ENCODE results near the gene ATRIP. TPM values are rescaled to one million over a fixed set of nuclear protein-coding genes. Genes with fewer than 3 reads are reported as not detected.

ATRIP gene
- polyA plus RNA-seq, 1 donor (not counting 4 experiments of a cell fraction or from before 2014, with no cell fraction given): 9.7 TPM

DNA sequence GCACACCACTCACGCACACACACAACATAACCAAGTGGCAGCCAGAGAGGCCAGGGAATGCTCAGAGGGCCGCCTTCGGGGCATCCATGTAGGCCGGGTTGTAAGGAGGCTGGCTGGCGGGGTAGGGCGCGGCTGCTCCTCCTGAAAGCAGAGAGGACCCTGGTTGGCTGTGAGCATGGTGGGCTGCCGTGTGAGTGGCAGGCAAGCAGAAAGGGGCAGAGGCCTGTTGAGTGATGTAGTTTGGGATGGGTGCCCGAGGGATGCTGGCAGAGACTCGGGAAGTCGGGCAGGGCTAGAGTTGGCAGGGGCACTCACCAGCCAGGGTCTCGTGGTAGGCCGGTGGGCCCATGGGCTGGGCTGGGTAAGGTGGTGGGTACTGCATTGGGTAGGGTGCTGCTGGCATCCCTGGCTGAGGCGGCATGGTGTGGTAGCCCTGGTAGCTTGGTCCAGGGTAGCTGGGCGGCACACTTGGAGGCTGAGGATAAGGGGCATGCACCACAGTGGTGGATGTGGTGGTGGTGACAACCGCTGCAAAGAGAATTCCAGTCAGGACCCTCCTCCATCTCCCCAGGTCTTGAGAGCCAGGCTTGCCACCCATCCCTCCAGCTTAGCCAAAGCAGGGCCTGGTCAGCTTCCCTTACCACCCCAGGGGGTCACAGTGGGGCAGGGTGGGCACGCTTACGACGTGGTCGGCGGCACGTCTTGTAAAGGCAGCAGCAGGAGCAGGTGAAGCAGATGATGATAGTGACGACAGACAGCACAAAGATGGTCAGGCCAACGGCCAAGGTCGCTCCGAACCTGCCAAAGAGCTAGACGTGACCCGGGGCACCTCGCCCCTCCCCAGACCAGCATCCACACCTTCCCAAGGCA is 22.7 kb downstream of the ATRIP start:
- Histone ChIP-seq H3K4me2 (ENCODE audit: control insufficient read depth, extremely low read depth, insufficient read depth, low read depth, low read length) (no peak overlapping the region), H3K36me3 (ENCODE audit: control insufficient read depth in 2 of 2, extremely low read depth in 1 of 2, insufficient read depth in 2 of 2, low read length in 2 of 2) (peaks cover 8 to 27% of the 10 kb centered on the region in 2 experiments), H3K9me1 (ENCODE audit: control insufficient read depth, extremely low read depth, insufficient read depth, low read length) (no peaks in the 10 kb centered on the region), H3K27ac (ENCODE audit: control insufficient read depth, insufficient read depth, low read length) (no peak overlapping the region), H3K4me1 (ENCODE audit: control insufficient read depth, extremely low read depth, insufficient read depth, low read length) (peaks cover 44% of the 10 kb centered on the region), H4K20me1 (ENCODE audit: control insufficient read depth, extremely low read depth, insufficient read depth, low read length) (no peaks in the 10 kb centered on the region), H2AFZ (ENCODE audit: control insufficient read depth, low read length) (no peak overlapping the region), H3K4me3 (ENCODE audit: control insufficient read depth in 2 of 3, extremely low read depth in 1 of 3, insufficient read depth in 2 of 3, low read depth in 1 of 3, low read length in 3 of 3) (no peak overlapping the region), H3K9me3 (ENCODE audit: control insufficient read depth, low read depth, low read length) (no peaks in the 10 kb centered on the region), H3K9ac (ENCODE audit: control insufficient read depth, extremely low read depth, insufficient read depth, low read length) (no peak overlapping the region), H3K79me2 (ENCODE audit: control insufficient read depth, insufficient read depth, low read length) (peaks cover 52% of the 10 kb centered on the region), H3K27me3 (ENCODE audit: control insufficient read depth, extremely low read depth, insufficient read depth, low read length) (no peaks in the 10 kb centered on the region)
- DNase-seq (ENCODE audit: low read depth, low spot score) (no peak), FAIRE-seq (no peak)
- dilution Hi-C loops (cut with MboI; ENCODE audit: extremely low pct_ligation_motif_present, low sequenced_read_pairs): no loop called here
- TF ChIP-seq EZH2 (IDR thresholded peaks at IDR 0.05; ENCODE audit: low read length): no peak
- TF ChIP-seq, protein P1, sequence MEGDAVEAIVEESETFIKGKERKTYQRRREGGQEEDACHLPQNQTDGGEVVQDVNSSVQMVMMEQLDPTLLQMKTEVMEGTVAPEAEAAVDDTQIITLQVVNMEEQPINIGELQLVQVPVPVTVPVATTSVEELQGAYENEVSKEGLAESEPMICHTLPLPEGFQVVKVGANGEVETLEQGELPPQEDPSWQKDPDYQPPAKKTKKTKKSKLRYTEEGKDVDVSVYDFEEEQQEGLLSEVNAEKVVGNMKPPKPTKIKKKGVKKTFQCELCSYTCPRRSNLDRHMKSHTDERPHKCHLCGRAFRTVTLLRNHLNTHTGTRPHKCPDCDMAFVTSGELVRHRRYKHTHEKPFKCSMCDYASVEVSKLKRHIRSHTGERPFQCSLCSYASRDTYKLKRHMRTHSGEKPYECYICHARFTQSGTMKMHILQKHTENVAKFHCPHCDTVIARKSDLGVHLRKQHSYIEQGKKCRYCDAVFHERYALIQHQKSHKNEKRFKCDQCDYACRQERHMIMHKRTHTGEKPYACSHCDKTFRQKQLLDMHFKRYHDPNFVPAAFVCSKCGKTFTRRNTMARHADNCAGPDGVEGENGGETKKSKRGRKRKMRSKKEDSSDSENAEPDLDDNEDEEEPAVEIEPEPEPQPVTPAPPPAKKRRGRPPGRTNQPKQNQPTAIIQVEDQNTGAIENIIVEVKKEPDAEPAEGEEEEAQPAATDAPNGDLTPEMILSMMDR (optimal IDR thresholded peaks at IDR 0.05 in 1 of 3, IDR thresholded peaks at IDR 0.05 in 1 of 3, conservative IDR thresholded peaks at IDR 0.05 in 1 of 3; ENCODE audit: extremely low read depth in 1 of 3, insufficient read depth in 2 of 3, low read length in 3 of 3): no peak

DNA sequence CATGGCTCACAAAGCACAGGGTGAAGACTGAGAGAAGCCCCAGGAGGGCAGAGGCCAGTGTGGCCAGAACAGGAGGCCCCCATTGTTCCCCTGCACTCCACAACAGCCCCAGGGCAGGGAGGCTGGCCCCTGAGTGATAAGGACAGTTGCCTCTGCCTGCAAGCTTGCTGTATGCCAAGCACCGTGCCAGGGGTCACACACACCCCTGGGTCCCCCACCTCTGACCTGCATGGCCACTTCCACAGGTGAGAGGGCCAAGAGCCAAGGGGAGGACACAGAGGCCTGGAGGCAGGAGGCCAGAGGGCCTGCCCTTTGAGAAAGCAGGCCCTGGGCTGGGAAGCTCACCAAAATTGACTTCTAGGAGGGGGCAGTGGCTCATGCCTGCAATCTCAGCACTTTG is 23.7 kb downstream of the ATRIP start:
- DNase-seq (ENCODE audit: low read depth, low spot score) (no peak), FAIRE-seq (no peak)
- Histone ChIP-seq H3K9me1 (ENCODE audit: control insufficient read depth, extremely low read depth, insufficient read depth, low read length) (no peaks in the 10 kb centered on the region), H3K4me3 (ENCODE audit: control insufficient read depth in 2 of 3, extremely low read depth in 1 of 3, insufficient read depth in 2 of 3, low read depth in 1 of 3, low read length in 3 of 3) (no peak overlapping the region), H3K9me3 (ENCODE audit: control insufficient read depth, low read depth, low read length) (no peaks in the 10 kb centered on the region), H3K79me2 (ENCODE audit: control insufficient read depth, insufficient read depth, low read length) (peaks cover 52% of the 10 kb centered on the region), H3K9ac (ENCODE audit: control insufficient read depth, extremely low read depth, insufficient read depth, low read length) (no peak overlapping the region), H3K27ac (ENCODE audit: control insufficient read depth, insufficient read depth, low read length) (no peak overlapping the region), H3K4me1 (ENCODE audit: control insufficient read depth, extremely low read depth, insufficient read depth, low read length) (peaks cover 42% of the 10 kb centered on the region), H3K4me2 (ENCODE audit: control insufficient read depth, extremely low read depth, insufficient read depth, low read depth, low read length) (no peak overlapping the region), H2AFZ (ENCODE audit: control insufficient read depth, low read length) (no peak overlapping the region), H3K36me3 (ENCODE audit: control insufficient read depth in 2 of 2, extremely low read depth in 1 of 2, insufficient read depth in 2 of 2, low read length in 2 of 2) (peaks cover 6 to 23% of the 10 kb centered on the region in 2 experiments), H4K20me1 (ENCODE audit: control insufficient read depth, extremely low read depth, insufficient read depth, low read length) (no peaks in the 10 kb centered on the region), H3K27me3 (ENCODE audit: control insufficient read depth, extremely low read depth, insufficient read depth, low read length) (no peaks in the 10 kb centered on the region)
- TF ChIP-seq EZH2 (IDR thresholded peaks at IDR 0.05; ENCODE audit: low read length): no peak
- TF ChIP-seq, protein P1 (optimal IDR thresholded peaks at IDR 0.05 in 1 of 3, IDR thresholded peaks at IDR 0.05 in 1 of 3, conservative IDR thresholded peaks at IDR 0.05 in 1 of 3; ENCODE audit: extremely low read depth in 1 of 3, insufficient read depth in 2 of 3, low read length in 3 of 3): no peak
- dilution Hi-C loops (cut with MboI; ENCODE audit: extremely low pct_ligation_motif_present, low sequenced_read_pairs): no loop called here
